ENCODE measurements around the gene SPTBN1. TPM values are rescaled to one million over a fixed set of nuclear protein-coding genes. Genes with fewer than 3 reads are reported as not detected.

SPTBN1 gene
- polyA plus RNA-seq, 1 donor, result 168 TPM

DNA sequence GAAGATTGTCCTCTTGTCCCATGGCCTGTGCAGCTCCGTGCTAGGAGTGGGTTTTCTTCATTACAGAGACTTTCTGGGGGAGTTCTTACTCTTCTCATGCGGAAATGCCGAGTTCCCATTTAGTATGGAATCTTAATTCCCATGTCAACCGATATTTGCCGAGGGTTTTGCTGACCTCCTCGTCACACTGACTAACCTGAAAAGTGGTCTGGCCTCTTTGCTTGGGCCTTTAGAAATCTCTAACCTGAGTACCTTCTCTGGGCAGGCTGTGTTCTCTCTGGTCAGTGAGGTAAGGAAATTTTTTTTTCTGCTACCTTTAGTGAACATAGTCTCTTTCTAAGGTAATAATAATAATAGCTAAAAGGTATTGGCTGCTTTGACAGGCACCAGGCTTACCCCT lies 256.4 kb downstream of the SPTBN1 start:
- peaks cover 6% of the 10 kb centered on the region for H3K4me1 ChIP-seq (ENCODE audit: control insufficient read depth, insufficient read depth, low read length)
- H3K4me3 ChIP-seq (ENCODE audit: low read length), result no peak overlapping the region
- H3K9me3 ChIP-seq (ENCODE audit: control insufficient read depth, low read depth, low read length), result peaks cover 3% of the 10 kb centered on the region
- no peaks in the 10 kb centered on the region for H3K36me3 ChIP-seq (ENCODE audit: control insufficient read depth, insufficient read depth, low read length)
- H3K27me3 ChIP-seq (ENCODE audit: control insufficient read depth, insufficient read depth, low read length), result no peaks in the 10 kb centered on the region
- DNase-seq, result no peak
- 90% methylated on average over 4 of the region's 6 CpGs for WGBS (ENCODE audit: insufficient coverage, low lambda C conversion rate)
- H3K27ac ChIP-seq (ENCODE audit: low read length), result no peak overlapping the region

DNA sequence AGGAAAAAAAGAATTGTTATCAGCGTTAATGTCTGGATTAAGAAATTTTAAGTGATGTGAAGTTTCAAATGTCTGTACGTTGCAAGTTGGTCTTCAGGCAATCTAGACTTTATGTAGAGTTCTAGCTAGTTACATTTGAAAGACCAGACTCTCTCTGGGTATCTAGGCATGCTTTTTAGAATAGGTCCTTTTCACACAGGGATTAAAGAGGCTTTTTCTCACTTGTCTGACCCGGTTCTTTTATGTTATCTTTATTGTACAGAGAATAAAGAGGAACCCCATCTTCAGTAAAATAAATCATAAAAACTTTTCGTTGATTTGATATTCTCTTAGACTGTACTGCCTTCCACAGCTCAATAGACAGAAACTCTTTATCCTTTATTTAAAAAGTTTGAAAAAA lies 258.9 kb downstream of the SPTBN1 start:
- Histone ChIP-seq H3K9me3 (ENCODE audit: control insufficient read depth, low read depth, low read length) (peaks cover 3% of the 10 kb centered on the region), H3K27ac (ENCODE audit: low read length) (no peak overlapping the region), H3K36me3 (ENCODE audit: control insufficient read depth, insufficient read depth, low read length) (no peaks in the 10 kb centered on the region), H3K4me3 (ENCODE audit: low read length) (no peak overlapping the region), H3K27me3 (ENCODE audit: control insufficient read depth, insufficient read depth, low read length) (no peaks in the 10 kb centered on the region), H3K4me1 (ENCODE audit: control insufficient read depth, insufficient read depth, low read length) (peaks cover 5% of the 10 kb centered on the region)
- DNase-seq, result no peak
- 100% methylated on average over 1 of the region's 4 CpGs for WGBS (ENCODE audit: insufficient coverage, low lambda C conversion rate)

DNA sequence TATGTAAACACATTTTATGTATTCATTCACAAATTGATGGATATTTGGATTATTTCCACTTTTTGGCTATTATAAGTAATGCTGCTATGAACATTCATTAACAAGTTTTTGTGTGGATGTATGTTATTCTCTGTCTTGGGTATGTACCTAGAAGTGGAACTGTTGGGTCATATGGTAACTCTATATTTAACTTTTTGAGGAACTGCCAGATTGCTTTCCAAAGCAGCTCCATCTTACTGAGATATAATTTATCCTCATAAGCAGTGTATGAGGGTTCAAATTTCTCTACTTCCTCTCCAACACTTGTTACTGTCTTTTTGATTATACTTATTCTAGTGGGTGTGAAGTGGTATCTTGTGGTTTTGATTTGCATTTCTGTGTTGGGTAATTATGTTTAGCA lies 260.2 kb downstream of the SPTBN1 start:
- Histone ChIP-seq H3K36me3 (ENCODE audit: control insufficient read depth, insufficient read depth, low read length) (no peaks in the 10 kb centered on the region), H3K27ac (ENCODE audit: low read length) (no peak overlapping the region), H3K4me3 (ENCODE audit: low read length) (no peak overlapping the region), H3K4me1 (ENCODE audit: control insufficient read depth, insufficient read depth, low read length) (no peaks in the 10 kb centered on the region), H3K9me3 (ENCODE audit: control insufficient read depth, low read depth, low read length) (no peaks in the 10 kb centered on the region), H3K27me3 (ENCODE audit: control insufficient read depth, insufficient read depth, low read length) (no peaks in the 10 kb centered on the region)
- no peak for DNase-seq

DNA sequence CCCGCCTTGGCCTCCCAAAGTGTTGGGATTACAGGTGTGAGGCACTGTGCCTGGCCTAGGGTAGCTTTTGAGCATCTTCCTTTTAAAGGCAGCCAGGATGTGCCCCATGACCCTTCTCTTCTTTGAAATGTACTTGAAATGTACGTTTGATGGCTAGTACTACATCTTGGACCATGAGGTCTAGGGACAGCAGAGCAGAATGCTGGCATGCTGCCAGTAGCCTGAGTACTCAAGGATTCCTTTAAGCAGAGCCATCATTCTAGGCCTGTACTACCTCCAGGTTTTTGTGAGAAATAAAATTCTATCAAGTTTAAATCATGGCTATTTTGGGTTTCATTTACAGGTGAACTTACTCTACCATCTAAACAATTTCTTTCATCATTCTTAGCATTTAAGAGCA lies 264.4 kb downstream of the SPTBN1 start:
- no peak overlapping the region for H3K27ac ChIP-seq (ENCODE audit: low read length)
- no peaks in the 10 kb centered on the region for H3K9me3 ChIP-seq (ENCODE audit: control insufficient read depth, low read depth, low read length)
- H3K36me3 ChIP-seq (ENCODE audit: control insufficient read depth, insufficient read depth, low read length), result no peaks in the 10 kb centered on the region
- WGBS (ENCODE audit: insufficient coverage, low lambda C conversion rate), result no CpG with 5 or more reads among the region's 2 CpGs
- H3K27me3 ChIP-seq (ENCODE audit: control insufficient read depth, insufficient read depth, low read length), result peaks cover 15% of the 10 kb centered on the region
- no peak overlapping the region for H3K4me3 ChIP-seq (ENCODE audit: low read length)
- DNase-seq, result no peak
- peaks cover 14% of the 10 kb centered on the region for H3K4me1 ChIP-seq (ENCODE audit: control insufficient read depth, insufficient read depth, low read length)

Other genes starting within 250 kb of the SPTBN1 start
- gene TSPYL6, start 200.1 kb upstream of the SPTBN1 start, polyA plus RNA-seq, result 0.06 TPM

Measured in large intestine (tissue), 3 donors.